HG03571 (cell line): ENCODE measurements around the gene BLNK.
"Not testable (repeated sequence)": the region's sequence is repeated elsewhere in the genome, so short reads cannot be mapped to it uniquely, and the experiment has no call there.

Source experiments
- ATAC-seq: cut with Tn5 transposase; IDR thresholded peaks from one replicate; pipeline ENCODE4 v1.9.1; 2021; ENCODE audit not compliant: unreplicated experiment

BLNK gene

DNA sequence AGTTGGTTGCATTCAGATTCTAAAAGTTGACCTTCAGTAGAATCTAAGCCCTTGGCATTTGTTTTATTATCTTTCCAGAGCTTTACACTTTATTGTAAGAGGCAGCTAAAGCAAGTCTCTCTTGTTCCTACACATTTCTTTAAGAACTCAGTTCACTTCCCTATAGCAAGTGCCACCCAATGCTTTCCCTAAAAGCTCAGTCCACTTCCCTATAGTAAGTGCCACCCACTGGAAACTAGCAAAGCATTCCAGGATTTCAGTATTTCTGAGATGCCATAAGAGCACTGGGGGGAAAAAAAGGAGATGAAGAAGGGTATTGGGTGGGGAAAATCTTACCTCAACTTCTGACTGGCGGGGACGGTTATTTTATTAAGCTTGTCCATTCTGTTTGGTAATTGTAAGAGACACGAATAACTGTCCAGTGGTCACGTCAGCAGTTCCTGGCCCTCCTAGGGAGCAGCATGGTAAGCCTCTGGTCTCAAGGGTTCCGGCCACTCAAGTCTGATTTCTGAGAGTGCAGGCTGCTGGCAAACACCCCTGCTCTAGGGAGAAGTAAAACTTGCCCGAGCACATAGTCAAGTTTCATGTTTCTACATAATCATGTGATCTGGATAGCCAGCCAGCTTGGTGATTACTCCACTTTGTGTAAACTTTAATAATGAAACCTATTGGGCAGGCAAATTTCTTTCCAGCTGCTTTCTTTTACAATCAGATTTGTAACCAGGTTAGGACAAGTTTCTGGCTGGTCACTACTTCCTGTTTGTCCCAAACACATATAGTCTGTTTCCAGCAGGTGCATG is at the start of gene BLNK:
BLNK (minus strand) TSS at position 554 of the 800 bp plus-strand sequence; CDS start at position 383, 171 bp downstream.
- peak; percentile 68 for ATAC-seq

DNA sequence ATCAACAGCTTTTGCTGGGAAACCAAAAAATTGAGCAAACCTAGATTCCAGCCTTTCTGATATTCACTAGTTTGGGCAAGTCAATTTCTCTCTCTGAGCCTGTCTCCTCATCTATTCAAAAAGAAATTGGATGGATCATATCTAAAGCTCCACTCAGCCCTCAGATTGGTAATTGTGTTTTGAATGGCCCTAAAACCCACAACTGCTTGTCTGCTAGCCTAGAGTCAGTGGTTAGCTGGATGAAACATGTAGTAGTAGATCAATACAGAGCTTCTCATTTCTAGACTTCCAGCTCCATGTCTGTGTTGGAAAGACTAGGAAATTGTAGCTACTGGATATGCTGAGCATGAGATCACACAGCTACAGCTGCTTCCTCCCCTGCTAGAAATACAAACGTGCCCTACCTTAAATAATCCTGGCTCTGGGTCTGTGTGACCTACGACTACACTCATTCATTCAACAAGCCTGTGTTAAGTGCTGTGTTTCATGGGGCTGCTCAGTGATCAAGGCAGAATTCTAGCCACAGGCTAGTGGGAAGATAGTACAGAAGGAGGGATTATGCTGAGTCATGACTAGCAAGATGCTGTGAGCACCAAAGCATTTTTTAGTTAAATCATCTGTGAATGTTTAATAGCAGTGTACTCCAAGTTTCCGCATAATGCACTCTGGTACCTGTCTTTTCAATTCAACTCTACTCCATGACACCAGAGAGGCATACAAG is 48.5 kb upstream of the BLNK start:
- no peak for ATAC-seq

DNA sequence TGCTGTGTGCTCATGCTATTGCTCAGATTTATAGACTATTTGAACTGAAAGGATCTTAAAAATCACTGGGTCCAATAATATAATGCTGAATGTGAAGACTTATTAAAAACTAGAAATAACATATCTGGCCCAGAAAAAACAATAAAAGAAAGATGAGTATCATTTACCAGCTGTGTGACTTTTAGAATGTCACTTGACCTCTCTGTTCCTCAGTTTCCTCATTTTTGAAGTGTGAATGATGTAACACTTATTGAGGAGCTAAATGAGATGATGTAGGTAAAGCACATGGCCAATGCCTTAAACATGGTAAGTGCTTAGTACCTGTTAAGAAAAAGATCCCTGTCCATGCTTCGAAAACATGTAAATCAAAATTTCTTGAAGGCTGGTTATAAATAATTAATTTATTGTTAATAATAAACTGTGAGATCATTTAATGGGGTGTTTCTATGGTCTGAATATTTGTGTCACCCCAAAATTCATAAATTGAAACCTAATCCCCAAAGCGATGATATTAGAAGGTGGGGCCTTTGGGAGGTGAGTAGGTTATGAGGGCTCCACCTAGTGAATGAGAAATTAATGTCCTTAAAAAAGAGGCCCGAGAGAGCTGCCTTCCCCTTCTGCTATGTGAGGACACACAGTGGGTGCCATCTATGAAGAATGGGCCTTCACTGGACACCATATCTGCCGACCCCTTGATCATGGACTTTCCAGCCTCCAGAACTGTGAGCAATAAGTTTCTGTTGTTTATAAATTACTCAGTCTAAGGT is 45.9 kb upstream of the BLNK start:
- ATAC-seq, result no peak

DNA sequence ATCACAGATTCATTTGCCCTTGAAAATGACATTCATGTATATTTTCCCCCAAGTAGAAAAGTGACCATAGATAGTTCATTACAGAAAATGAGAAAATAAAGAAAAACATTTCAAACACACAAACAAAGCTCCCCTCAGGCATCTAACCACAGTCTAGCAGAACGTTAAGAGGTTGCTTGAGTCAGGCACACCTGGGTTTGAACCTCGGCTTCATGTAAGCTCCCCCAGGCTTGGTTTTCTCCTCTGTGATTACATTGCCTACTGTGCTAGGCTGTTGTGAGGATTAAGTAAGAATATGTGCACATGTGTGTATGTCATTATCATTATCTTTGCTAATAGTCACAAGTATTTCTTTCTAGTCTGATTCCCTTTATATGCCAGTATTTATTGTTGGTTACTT is 42.0 kb upstream of the BLNK start:
- ATAC-seq, result no peak

DNA sequence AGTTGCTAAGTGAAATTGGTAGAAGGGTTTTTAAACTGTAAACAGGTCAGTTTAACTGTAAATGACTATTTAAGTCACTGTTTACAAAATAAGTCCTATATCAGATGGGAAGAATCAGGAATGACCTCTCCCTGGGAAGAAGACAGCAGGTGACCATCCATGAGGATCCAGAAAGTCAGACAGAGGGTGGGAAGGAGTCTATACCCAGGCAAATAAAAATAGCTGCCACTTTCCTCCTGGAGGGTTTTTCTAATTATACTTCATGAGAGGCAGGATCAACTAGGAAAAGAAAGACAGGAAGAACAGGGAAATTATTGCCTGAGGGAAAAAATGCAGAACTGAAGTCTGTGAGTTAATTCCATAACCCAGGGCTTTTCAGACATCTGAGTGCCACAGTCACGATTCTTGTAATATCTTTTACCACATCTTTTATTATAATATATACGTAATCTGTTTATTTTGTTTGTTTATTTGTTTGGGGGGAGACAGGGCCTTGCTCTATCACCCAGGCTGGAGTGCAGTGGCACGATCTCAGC is 39.9 kb upstream of the BLNK start:
- no peak for ATAC-seq

DNA sequence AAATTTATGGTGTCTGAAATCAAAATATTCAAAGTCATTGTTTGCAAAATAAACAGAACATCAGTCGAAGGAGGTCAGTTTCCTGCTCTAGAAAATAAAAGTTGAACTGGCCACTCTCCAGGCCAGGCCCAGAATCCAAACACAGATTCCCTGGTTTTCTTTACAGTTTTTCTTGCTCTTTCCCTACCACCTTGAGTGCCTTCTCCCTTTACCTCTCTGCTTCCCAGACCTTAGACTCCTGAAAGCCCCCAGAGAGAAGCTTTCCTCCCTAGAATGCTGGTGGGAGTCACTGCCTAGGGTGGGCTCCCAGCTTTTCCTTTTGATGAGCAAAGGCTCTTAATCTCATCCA is 38.9 kb upstream of the BLNK start:
- no peak for ATAC-seq

DNA sequence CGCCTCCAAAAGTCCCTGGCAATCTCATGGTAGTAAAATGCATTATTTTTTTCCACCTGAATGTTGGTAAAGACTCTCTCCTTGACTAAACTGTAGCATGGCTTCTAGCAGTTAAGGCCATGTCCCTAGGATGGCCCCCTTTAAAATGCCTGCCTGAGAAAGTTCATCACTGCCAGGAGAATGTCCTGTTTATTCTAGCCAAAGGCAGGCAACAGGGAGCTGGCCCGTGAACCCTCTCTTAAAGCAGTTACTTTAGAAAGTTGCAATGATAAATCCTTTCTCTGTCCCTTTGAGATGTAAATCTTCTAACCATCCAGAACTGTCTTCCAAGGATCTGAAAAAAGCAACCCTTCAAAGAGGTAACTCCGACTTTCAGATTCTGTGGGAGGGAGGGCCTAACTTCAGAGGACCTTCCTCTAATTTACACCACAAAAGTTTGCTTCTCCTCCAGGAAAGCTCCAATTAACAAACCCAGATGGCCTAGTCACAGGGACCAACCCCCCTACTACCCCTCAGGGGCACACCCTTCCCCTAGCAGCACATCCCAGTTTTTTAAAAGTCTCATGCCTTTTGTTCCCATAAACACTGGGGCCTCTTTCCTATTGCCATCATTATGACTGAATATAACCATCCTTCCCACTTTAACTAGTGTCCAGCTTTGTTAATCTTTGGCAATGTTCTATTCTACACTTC is 38.4 kb upstream of the BLNK start:
- no peak for ATAC-seq

DNA sequence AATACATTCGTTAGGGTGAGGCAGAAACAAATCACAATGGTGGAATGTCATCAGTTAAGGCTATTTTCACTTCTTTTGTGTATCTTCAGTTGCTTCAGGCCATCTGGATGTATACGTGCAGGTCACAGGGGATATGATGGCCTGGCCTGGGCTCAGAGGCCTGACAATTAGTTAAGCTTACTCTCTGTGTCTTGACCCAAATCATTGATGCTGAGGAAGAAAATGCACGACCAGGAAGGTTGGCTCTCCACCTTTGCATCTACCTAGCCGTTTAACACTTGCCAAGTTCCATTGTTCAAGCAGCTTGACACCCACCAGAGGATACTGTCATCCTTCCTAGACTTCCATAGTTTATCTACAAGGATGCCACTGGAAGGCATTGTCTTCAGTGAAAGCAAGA is 37.5 kb upstream of the BLNK start:
- ATAC-seq, result not testable (repeated sequence)

DNA sequence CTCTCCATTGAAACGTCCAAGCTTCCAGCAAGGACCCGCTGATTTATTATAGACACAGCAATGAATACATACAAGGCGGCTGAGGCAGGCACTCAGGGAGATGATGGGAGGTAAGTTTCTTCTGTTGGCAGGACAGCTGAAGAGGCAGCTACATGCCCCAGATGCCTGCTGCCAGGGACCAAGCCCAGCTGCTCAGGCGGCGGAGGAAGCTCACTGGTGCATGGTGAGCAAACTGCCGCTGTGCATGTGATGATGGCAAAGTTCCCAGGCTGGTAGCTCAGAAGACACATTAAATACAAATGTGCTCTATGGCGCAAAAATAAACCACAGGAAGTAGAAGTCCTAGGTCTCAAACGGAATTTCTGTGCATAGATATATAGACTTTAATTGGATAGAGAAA is 35.1 kb upstream of the BLNK start:
- ATAC-seq, result no peak

DNA sequence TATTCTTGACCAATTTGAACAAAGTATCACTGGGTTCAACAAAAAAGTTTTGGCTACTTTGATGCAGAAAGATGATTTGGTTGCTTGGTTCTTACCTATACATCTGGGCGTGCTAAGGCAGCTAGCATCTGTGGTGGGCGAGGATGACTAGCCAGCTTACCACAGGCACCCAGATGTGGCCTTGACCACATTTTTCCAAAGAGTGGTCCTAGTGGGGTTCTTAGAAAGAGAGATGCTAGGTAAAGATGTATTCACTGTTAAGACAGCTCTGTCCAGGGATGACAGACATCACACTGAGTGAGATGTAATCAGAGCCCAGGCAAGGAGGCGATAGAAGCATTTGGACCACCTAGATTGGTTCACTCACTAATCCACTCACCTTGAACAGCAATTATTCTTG is 33.6 kb upstream of the BLNK start:
- ATAC-seq, result no peak

DNA sequence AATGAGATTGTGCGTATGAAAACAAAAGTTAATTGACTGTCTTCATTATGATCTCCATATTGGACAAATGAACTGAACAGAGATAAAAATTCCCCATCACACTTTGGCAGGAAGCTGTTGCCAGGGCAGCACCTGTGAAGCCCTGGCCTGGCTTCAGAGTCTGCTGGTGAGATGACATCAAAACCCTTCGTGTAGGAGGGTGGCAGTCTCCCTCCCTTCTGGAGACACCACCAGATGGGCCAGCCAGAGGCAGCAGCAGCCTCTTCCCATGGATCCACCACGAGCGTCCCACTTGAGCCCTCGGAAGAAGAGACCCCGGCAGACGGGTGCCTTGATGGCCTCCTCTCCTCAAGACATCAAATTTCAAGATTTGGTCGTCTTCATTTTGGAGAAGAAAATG is 32.9 kb upstream of the BLNK start, which contains the start of gene DNTT:
DNTT (plus strand) TSS at position 205 of the 400 bp plus-strand sequence; CDS start at position 269, 64 bp downstream.
- ATAC-seq, result no peak

DNA sequence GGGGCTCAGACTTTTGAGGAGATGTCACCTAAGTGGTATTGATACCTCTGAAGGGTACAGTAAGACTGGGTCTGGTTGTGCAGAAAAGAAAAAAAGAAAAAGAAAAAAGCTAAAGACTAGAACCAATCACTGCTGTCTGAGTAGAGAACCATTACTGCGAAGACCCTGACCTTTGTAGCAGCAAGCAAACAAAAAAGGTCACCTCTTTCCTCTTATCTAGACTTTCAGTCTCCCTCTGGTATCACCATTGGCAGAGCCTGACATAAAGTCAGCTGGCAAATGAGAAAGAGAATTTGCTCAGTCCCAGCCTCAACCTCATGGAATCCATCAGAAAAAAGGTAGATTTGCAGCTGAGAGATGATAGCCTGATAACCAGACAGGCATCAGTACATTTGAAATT is 30.2 kb upstream of the BLNK start:
- ATAC-seq, result no peak

DNA sequence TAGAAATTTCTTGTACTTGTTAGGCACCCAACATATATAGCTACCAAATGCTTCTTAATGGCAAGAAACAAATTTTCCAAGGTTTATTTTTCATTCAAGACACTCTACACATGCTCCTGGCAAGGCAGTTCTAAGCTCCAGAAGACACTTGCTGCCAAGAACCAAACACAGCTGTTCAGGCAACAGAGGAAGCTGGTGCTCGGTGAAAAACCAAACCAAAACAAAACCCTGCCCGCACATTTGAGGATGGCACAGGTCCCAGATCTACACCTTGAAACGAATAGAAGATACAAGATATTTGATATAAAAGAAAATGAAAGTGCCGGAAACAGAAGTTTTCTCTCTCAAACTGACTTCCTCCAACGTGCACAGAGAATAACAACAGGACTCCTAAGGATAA is 28.0 kb upstream of the BLNK start:
- ATAC-seq, result no peak

DNA sequence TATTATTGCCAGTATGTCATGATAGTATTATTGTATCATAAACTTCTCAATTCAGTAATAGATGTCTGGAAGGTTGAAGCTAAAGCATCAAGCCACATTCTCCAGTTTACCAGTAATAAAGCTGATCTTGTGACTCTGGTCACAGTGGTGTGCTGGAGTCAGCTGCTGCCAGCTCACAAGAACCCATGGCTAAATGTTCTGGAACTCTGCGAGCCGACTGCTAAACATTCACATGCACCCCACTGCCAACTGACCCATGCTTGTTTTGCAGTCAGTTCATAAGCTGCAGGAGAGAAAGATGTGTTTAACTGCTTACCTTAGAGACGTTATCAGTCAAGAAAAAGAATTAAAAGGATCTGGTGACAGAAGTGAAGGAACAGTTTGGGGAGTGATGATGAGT is 27.0 kb upstream of the BLNK start:
- ATAC-seq, result no peak

DNA sequence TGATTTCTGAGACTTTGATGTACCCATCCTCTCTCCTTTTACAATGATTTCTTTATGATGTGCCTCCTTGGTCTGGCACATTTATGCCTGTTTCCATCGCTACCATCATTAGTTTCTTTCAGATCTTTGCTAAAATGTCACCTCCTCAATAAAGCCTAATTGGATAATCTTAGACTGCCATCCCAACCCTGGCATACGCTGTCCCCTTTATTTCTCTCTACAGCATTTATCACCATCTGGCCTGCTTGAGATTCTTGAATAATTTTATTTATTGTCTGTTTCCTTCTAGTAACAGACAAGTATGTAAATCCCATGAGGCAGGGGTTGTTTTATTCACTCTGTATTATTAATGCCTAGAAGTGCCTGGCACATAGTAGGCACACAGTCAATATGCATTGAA is 26.1 kb upstream of the BLNK start:
- no peak for ATAC-seq

DNA sequence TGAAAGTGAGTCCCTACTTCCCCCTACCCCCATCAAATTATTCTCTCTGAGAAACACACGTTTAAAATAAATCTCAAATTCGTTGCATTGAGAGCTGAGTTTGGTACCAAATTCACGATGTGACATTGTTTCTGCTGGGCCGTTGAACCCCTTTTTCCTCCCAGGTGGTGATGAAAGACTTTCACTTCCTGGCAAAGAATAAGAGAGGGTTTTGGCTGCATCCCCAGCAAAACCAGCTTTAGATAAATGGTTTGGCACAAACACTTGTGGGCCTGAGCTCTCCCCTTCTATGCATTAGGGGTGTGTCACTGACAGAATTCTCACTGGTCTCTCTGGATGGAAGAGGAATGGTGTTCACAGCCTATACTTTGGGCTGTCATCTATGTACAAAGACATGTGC is 24.1 kb upstream of the BLNK start:
- no peak for ATAC-seq

DNA sequence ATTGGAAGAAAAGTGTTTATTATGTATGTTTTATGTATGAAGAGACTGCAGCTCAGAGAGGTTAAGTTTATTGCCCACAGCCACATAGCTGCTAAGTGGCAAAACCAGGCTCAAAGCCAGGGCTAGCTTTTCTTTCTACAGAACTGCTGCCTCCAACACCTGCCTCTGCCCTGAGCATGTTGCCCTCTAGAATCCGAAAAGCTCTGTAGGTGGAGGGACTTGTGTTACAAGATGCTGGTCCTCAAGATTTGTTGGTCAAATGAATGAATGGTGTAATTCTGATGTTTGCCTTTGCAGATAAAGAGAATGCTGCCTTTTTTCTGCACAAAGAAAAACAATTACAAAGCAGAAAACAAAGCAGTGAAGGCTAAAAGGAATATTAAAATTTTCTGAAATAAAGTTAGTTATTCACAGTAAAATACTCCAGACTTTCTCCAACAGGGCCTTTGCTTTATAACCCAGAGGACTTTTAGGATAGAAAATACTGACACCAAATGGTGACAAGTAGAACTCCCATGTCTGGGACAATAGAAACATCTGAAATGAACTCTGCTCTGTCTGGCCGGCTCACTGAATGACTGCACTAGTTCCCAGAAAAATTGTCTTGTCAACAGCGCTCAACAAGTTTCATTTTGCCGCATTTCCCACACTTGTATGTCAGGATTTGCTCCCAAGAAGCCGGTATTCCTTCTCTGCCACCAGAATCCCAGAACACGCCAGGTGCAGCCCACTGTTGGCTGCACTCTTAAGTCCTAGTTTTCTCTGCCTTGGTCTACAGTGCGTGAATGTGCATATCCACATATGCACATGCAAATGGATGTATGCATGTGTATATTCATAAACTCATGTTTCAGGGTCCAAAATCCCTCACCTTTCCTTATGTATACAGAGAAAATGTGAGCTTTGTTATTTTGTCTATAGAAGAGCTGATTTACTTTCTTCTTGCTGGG is 21.9 kb upstream of the BLNK start:
- peak; percentile 44 for ATAC-seq

DNA sequence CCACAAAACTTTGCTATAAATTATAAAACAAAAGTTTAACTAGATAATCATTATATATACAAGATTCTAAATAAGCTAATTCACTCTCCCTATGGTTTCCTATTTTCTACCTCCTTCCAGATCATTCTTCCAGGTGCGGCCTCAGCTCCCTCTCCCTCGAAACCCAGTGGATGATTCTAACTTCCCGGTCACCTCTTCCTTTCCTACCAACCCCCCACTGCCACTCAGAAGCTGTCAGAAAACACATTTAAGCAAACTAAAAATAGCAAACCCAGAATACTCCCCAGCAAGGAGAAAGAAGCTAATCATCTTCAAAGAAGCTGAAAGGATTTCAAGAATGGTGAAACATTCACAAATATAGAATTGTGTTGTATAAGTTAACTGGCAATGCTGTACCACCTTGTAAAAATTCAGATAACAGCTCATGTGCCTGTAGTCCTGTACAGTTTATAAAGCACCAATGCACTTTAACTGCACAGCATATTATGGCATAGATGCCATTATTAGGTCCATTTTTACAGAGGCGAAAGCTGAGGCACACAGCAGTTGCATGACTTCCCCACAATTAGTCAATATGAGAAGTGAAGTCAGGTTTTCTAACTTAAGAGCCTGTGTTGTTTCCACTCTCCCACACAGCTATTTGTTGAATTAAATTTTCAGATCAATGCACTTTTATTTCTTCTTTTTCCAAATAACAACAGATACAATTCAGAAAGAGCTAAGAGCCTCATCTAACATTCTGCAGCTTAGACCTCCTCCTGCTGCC is 19.2 kb upstream of the BLNK start:
- no peak for ATAC-seq
